GM12878 (cell line): ENCODE measurements around the gene VPS16. TPM values are rescaled to one million over a fixed set of nuclear protein-coding genes. Genes with fewer than 3 reads are reported as not detected.

Source experiments
- ATAC-seq: fragments of 200-7000 bp; cut with Tn5 transposase; 3 replicates; pipeline ENCODE4 v1.9.1; 2020; ENCODE audit warnings: mild to moderate bottlenecking, moderate library complexity
- BruUV-seq: library from RNA; stranded (reverse); fragments of 400-500 nt; replicated peaks from 2 replicates; lab custom pipeline; 2021; lab: Mats Ljungman, UMichigan
- CTCF ChIA-PET: fragments of 300-600 bp; sonication (Branson Sonifier 250); formaldehyde crosslinking; extraction: SDS; loops from one replicate; lab custom pipeline; 2021; ENCODE audit warnings: inconsistent platforms; lab: Yijun Ruan, JAX
- POLR2A ChIA-PET: fragments of 350-600 bp; formaldehyde crosslinking; extraction: SDS; loops from one replicate; lab custom pipeline; 2021; ENCODE audit warnings: inconsistent platforms; lab: Charles Lee
- RAD21 ChIA-PET: fragments of 300-600 bp; sonication (Branson Sonifier 250); formaldehyde crosslinking; loops from one replicate; lab custom pipeline; 2023; ENCODE audit warnings: antibody characterized with exemption; ENCODE audit not compliant: unreplicated experiment; lab: Charles Lee
- SMC1A ChIA-PET: fragments of 300-600 bp; sonication (Branson Sonifier 250); formaldehyde crosslinking; loops from one replicate; lab custom pipeline; 2023; ENCODE audit not compliant: unreplicated experiment, uncharacterized antibody; lab: Charles Lee
- DNase-seq: peaks from one replicate; pipeline ENCODE4 v3.0.0-alpha.2; 2011; ENCODE audit warnings: low read depth, low spot score
- FAIRE-seq: peaks from 3 replicates; lab custom pipeline; 2011; peaks lifted over from hg19 to GRCh38; lab: Jason Lieb, UNC
- H2AFZ ChIP-seq: 2 replicates; pipeline ENCODE4 v1.6.0; 2011; ENCODE audit warnings: low read depth, low read length, control low read depth; ENCODE audit not compliant: control insufficient read depth
- H3K27ac ChIP-seq: 2 replicates; pipeline ENCODE4 v1.5.1; 2011; ENCODE audit warnings: control low read depth; ENCODE audit not compliant: control insufficient read depth, insufficient read depth
- H3K27me3 ChIP-seq, 2 experiments: replicated peaks in 1 of 2; 2 replicates each; pipeline versions ENCODE4 v1.6.0 to v1.6.1; 2011; ENCODE audit warnings: low read length in 1 of 2; ENCODE audit not compliant: control insufficient read depth in 2 of 2, insufficient read depth in 2 of 2
- H3K36me3 ChIP-seq, 2 experiments: 2 replicates each; pipeline ENCODE4 v1.5.1; 2011; ENCODE audit warnings: low read length in 1 of 2; ENCODE audit not compliant: control insufficient read depth in 2 of 2, insufficient read depth in 2 of 2
- H3K4me1 ChIP-seq: 2 replicates; pipeline ENCODE4 v1.6.1; 2011; ENCODE audit warnings: mild to moderate bottlenecking, low read length, moderate library complexity, mixed read lengths; ENCODE audit not compliant: control insufficient read depth, insufficient read depth
- H3K4me2 ChIP-seq: 2 replicates; pipeline ENCODE4 v1.6.0; 2011; ENCODE audit warnings: control low read depth; ENCODE audit not compliant: control insufficient read depth, insufficient read depth
- H3K4me3 ChIP-seq: fragments of 200-600 bp; sonication (generic); 2 replicates; pipeline ENCODE4 v1.5.1; 2016
- H3K79me2 ChIP-seq: 2 replicates; pipeline ENCODE4 v1.6.0; 2011; ENCODE audit warnings: low read length; ENCODE audit not compliant: control insufficient read depth, insufficient read depth
- H3K9ac ChIP-seq: 2 replicates; pipeline ENCODE4 v1.8.0; 2011; ENCODE audit warnings: low read length, control low read depth, mixed read lengths; ENCODE audit not compliant: control insufficient read depth, insufficient read depth
- H3K9me3 ChIP-seq: replicated peaks from 3 replicates; pipeline ENCODE4 v1.5.1; 2011; ENCODE audit warnings: mild to moderate bottlenecking, low read length; ENCODE audit not compliant: control insufficient read depth, insufficient read depth
- H4K20me1 ChIP-seq: 2 replicates; pipeline ENCODE4 v1.6.0; 2011; ENCODE audit not compliant: control insufficient read depth, insufficient read depth
- BMI1 ChIP-seq: fragments of 450-650 bp; IDR thresholded peaks from 2 replicates; pipeline ENCODE4 v1.6.1; 2016; ENCODE audit warnings: mild to moderate bottlenecking, moderate library complexity, borderline replicate concordance
- BRCA1 ChIP-seq: IDR thresholded peaks from 2 replicates; pipeline ENCODE4 v1.6.1; 2011; ENCODE audit warnings: low read depth, low read length, improper control_type of control experiment
- CREM ChIP-seq: IDR thresholded peaks from 2 replicates; pipeline ENCODE4 v1.6.1; 2014; ENCODE audit warnings: antibody characterized with exemption, low read depth
- EGR1 ChIP-seq, 2 experiments: IDR thresholded peaks; 1 replicate in 1 of 2; 2 replicates in 1 of 2; pipeline ENCODE4 v1.6.1; 2011 to 2012; ENCODE audit warnings: low read depth in 2 of 2, low read length in 2 of 2, borderline replicate concordance in 1 of 2, mild to moderate bottlenecking in 1 of 2, moderate library complexity in 1 of 2
- FOXM1 ChIP-seq: IDR thresholded peaks from 2 replicates; pipeline ENCODE4 v1.6.1; 2012; ENCODE audit warnings: low read depth, mild to moderate bottlenecking, inconsistent platforms, low read length, moderate library complexity
- MXI1 ChIP-seq: fragments of 150-350 bp; IDR thresholded peaks from 2 replicates; pipeline ENCODE4 v1.6.1; 2011; ENCODE audit warnings: low read depth, mild to moderate bottlenecking, inconsistent platforms, low read length, improper control_type of control experiment
- MYC ChIP-seq: IDR thresholded peaks from 2 replicates; pipeline ENCODE4 v1.6.1; 2011; ENCODE audit warnings: mild to moderate bottlenecking, low read length, moderate library complexity, inconsistent platforms; ENCODE audit not compliant: insufficient read depth, insufficient replicate concordance, insufficient read length, severe bottlenecking
- PAX5 ChIP-seq: IDR thresholded peaks from 2 replicates; pipeline ENCODE4 v1.6.1; 2011; ENCODE audit warnings: low read depth, low read length, borderline replicate concordance
- ZNF207 ChIP-seq: fragments of 450-650 bp; IDR thresholded peaks from 2 replicates; pipeline ENCODE4 v1.6.1; 2014; ENCODE audit warnings: antibody characterized with exemption, mild to moderate bottlenecking, borderline replicate concordance
- ZNF24 ChIP-seq: fragments of 450-650 bp; IDR thresholded peaks from 2 replicates; pipeline ENCODE4 v1.6.1; 2017; ENCODE audit warnings: antibody characterized with exemption, mild to moderate bottlenecking
- ZNF274 ChIP-seq: IDR thresholded peaks from one replicate; pipeline ENCODE4 v1.8.0; 2011; ENCODE audit not compliant: insufficient read length, insufficient read depth
- WGBS: methylation state at CpG from one replicate; pipeline ENCODE4 v1.1.6; 2016; ENCODE audit warnings: low lambda C conversion rate; ENCODE audit not compliant: insufficient replicate concordance, insufficient coverage; ENCODE audit errors: missing lambda C conversion rate; 5-methylcytosine and 5-hydroxymethylcytosine counted together
- in situ Hi-C: fragments of 300-500 bp; cut with MboI; formaldehyde crosslinking; loops from 9 replicates; pipeline ENCODE4 v1.14.3; 2018; ENCODE audit warnings: mixed read lengths
- intact Hi-C: fragments of 100-400 bp; cut with micrococcal nuclease; formaldehyde crosslinking; loops from one replicate; pipeline ENCODE4 v1.14.2; 2022; ENCODE audit not compliant: unreplicated experiment
- polyA plus RNA-seq, 11 experiments: library from polyadenylated mRNA; depleted of rRNA in 4 of 11; unstranded in 6 of 11; stranded (reverse) in 5 of 11; fragments of >200 nt; fragmentation: Nextera tagmentation in 4 of 11; fragmentation: Illumina TruSeq in 1 of 11; extraction: Ambion mirVana in 4 of 11; extraction: Trizol in 1 of 11; gene quantifications; 1 replicate in 1 of 11; 2 replicates in 10 of 11; pipeline versions ENCODE4 v1.2.1 to v1.2.3, GENCODE V29; 2011 to 2016; ENCODE audit warnings: inconsistent platforms in 2 of 11, missing spikeins in 2 of 11, low read depth in 1 of 11
- total RNA-seq, 4 experiments: library from RNA; depleted of rRNA in 3 of 4; stranded (reverse); fragments of >200 nt in 3 of 4; fragmentation: Illumina TruSeq in 1 of 4; extraction: Trizol in 1 of 4; gene quantifications; 2 replicates each; pipeline versions ENCODE4 v1.2.1 to v1.2.3, GENCODE V29; 2013 to 2021
- TF ChIP-seq, protein P1 (sequence below): fragments of 450-650 bp; IDR thresholded peaks from 2 replicates; pipeline ENCODE4 v1.6.1; 2017; ENCODE audit warnings: mild to moderate bottlenecking, moderate library complexity
- TF ChIP-seq, protein P2 (sequence below): fragments of 450-650 bp; IDR thresholded peaks from 2 replicates; pipeline ENCODE4 v1.6.1; 2017; ENCODE audit warnings: mild to moderate bottlenecking
- TF ChIP-seq, protein P3 (sequence below): IDR thresholded peaks from 2 replicates; pipeline ENCODE4 v1.6.1; 2011; ENCODE audit warnings: borderline replicate concordance, low read depth, mild to moderate bottlenecking, moderate library complexity, mixed read lengths, low read length; ENCODE audit not compliant: insufficient read depth; ENCODE audit errors: extremely low read length

VPS16 gene
- total and polyA plus RNA-seq, 10 of the 15 experiments (the other 5 are each of a cell fraction or from before 2014, with no cell fraction given), result 8.4 to 37.5 (median 26.4) TPM

DNA sequence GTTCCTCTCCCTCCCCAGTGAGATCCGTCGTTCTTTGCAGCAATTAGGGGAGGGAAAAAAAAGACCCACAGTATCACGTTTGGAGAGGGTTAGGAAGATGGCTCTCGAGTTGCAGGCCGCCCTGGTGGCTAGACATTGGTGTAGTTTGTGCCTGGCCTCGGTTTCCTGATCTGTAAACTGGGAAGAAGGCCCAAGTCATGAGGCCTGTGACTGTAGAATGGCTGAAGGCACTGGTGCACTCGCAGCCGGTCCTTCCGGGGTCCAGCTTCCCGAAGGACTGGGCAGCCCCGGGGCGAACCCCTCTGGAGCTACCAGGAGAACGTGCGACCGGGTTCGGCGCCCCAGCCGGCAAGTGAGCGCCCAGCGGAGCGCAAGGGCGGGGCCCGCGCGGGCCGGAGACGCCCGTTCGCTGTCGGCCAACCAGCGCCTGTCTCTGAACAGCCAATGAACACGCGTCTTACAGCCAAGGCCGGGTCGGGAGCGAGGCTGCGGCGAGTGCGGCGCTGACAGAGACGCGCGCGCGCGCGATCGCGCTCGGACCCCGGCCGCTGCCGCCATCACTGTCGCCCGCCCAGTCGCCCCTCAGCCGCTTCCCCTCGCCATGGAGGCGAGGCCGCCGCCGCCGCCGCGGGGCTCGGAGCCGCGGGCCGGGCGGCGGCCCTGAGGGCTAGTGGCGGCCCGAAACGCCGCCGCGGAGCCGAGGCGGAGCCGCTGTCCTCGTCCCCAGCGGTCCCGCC lies 32.6 kb downstream of the VPS16 start, which contains the start of gene PTPRA (continued):
- TF ChIP-seq, protein P1, sequence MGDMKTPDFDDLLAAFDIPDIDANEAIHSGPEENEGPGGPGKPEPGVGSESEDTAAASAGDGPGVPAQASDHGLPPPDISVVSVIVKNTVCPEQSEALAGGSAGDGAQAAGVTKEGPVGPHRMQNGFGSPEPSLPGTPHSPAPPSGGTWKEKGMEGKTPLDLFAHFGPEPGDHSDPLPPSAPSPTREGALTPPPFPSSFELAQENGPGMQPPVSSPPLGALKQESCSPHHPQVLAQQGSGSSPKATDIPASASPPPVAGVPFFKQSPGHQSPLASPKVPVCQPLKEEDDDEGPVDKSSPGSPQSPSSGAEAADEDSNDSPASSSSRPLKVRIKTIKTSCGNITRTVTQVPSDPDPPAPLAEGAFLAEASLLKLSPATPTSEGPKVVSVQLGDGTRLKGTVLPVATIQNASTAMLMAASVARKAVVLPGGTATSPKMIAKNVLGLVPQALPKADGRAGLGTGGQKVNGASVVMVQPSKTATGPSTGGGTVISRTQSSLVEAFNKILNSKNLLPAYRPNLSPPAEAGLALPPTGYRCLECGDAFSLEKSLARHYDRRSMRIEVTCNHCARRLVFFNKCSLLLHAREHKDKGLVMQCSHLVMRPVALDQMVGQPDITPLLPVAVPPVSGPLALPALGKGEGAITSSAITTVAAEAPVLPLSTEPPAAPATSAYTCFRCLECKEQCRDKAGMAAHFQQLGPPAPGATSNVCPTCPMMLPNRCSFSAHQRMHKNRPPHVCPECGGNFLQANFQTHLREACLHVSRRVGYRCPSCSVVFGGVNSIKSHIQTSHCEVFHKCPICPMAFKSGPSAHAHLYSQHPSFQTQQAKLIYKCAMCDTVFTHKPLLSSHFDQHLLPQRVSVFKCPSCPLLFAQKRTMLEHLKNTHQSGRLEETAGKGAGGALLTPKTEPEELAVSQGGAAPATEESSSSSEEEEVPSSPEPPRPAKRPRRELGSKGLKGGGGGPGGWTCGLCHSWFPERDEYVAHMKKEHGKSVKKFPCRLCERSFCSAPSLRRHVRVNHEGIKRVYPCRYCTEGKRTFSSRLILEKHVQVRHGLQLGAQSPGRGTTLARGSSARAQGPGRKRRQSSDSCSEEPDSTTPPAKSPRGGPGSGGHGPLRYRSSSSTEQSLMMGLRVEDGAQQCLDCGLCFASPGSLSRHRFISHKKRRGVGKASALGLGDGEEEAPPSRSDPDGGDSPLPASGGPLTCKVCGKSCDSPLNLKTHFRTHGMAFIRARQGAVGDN, result peak; percentile 69
- no peak for TF ChIP-seq ZNF274
- TF ChIP-seq, all 136 proteins: peak for 45

DNA sequence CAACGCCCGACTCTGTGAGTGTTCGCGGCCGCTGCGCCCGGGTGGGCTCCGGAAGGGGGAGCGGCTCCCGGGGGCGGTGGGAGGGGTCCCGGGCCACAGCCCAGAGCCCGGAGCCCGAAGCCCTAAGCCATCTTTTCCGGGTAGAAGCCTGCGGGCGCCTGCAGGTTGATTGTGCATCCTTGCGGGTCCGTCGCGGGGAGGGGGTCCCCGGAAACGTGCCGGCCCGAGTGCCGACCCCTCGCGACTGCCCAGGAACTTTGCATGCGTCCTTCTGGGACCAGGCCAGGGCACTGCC lies 33.1 kb downstream of the VPS16 start:
- Histone ChIP-seq H3K36me3 (no peaks in the 10 kb centered on the region), H3K9me3 (no peaks in the 10 kb centered on the region), H3K79me2 (peaks cover 42% of the 10 kb centered on the region), H3K9ac (peak overlapping the region; percentile 85), H4K20me1 (no peaks in the 10 kb centered on the region), H2AFZ (peak overlapping the region; percentile 45; the same call in 1 of the 2 replicates), H3K4me3 (peak overlapping the region; percentile 99), H3K4me1 (peaks cover 13% of the 10 kb centered on the region), H3K4me2 (peak overlapping the region; percentile 80), H3K27me3 (no peaks in the 10 kb centered on the region), H3K27ac (peak overlapping the region; percentile 76)
- BruUV-seq, result no TSS peak
- SMC1A ChIA-PET, result interaction anchor here (1.5 kb wide), 1 partner anchor 27 kb away, joined by 7 read pairs; no protein-coding TSS in a partner anchor
- in situ Hi-C loops (no loop called here), intact Hi-C loops (loop anchor here (5.0 kb wide), 2 partner anchors 109 to 129 kb away; no protein-coding TSS in a partner anchor)
- no peak for DNase-seq
- RAD21 ChIA-PET, result interaction anchor here (1.4 kb wide), 2 partner anchors 127 to 138 kb away, joined by 3 to 8 read pairs; no protein-coding TSS in a partner anchor
- POLR2A ChIA-PET, result interaction anchor here (0.5 to 1.4 kb wide), 7 partner anchors 10 to 209 kb away, joined by 3 to 8 read pairs (median 4); partner anchors contain the start of gene IDH3B
- CTCF ChIA-PET, result interaction anchor here (1.1 to 1.7 kb wide), 3 partner anchors 27 to 127 kb away, joined by 3 to 8 read pairs (median 3); no protein-coding TSS in a partner anchor
- FAIRE-seq, result no peak
- 1% methylated on average over 25 of the region's 29 CpGs for WGBS
- ATAC-seq, result peak; percentile 37; the same call in 2 of the 3 replicates
- peak in 1 of 2 experiments; percentile 64; a peak in 1 of 3 replicates for TF ChIP-seq EGR1 (IDR thresholded peaks at IDR 0.05; ENCODE audit: borderline replicate concordance in 1 of 2, low read depth in 2 of 2, low read length in 2 of 2)
- TF ChIP-seq FOXM1, result no peak
- TF ChIP-seq MYC, result no peak
- TF ChIP-seq MXI1, result no peak
- no peak for TF ChIP-seq BMI1
- TF ChIP-seq, protein P2, sequence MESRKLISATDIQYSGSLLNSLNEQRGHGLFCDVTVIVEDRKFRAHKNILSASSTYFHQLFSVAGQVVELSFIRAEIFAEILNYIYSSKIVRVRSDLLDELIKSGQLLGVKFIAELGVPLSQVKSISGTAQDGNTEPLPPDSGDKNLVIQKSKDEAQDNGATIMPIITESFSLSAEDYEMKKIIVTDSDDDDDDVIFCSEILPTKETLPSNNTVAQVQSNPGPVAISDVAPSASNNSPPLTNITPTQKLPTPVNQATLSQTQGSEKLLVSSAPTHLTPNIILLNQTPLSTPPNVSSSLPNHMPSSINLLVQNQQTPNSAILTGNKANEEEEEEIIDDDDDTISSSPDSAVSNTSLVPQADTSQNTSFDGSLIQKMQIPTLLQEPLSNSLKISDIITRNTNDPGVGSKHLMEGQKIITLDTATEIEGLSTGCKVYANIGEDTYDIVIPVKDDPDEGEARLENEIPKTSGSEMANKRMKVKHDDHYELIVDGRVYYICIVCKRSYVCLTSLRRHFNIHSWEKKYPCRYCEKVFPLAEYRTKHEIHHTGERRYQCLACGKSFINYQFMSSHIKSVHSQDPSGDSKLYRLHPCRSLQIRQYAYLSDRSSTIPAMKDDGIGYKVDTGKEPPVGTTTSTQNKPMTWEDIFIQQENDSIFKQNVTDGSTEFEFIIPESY, result no peak
- no peak for TF ChIP-seq PAX5
- no peak for TF ChIP-seq CREM
- TF ChIP-seq, protein P3, sequence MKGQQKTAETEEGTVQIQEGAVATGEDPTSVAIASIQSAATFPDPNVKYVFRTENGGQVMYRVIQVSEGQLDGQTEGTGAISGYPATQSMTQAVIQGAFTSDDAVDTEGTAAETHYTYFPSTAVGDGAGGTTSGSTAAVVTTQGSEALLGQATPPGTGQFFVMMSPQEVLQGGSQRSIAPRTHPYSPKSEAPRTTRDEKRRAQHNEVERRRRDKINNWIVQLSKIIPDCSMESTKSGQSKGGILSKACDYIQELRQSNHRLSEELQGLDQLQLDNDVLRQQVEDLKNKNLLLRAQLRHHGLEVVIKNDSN, result no peak
- no peak for TF ChIP-seq ZNF207
- no peak for TF ChIP-seq BRCA1
- no peak for TF ChIP-seq ZNF24
